H1 (cell line): Measurements from ENCODE around the gene MUC4. TPM values are rescaled to one million over a fixed set of nuclear protein-coding genes. Genes with fewer than 3 reads are reported as not detected.
A peak's percentile ranks its signal among the peaks of the same experiment; 100 is the strongest.

Source experiments
- CHD7 ChIP-seq: fragments of 300-600 bp; sonication (generic); IDR thresholded peaks from 2 replicates; pipeline ENCODE4 v1.7.1; 2012; ENCODE audit warnings: low read length, moderate library complexity, mild to moderate bottlenecking, inconsistent platforms; ENCODE audit not compliant: insufficient replicate concordance
- E2F6 ChIP-seq: IDR thresholded peaks from 2 replicates; pipeline ENCODE4 v1.6.1; 2012; ENCODE audit warnings: inconsistent platforms
- MAX ChIP-seq: IDR thresholded peaks from 2 replicates; pipeline ENCODE4 v1.6.1; 2012; ENCODE audit warnings: inconsistent platforms
- polyA plus RNA-seq, 7 experiments: library from polyadenylated mRNA; depleted of rRNA in 3 of 7; stranded (reverse) in 5 of 7; unstranded in 2 of 7; fragments of >200 nt in 5 of 7; fragments of 200-250 nt in 2 of 7; gene quantifications; 1 replicate in 5 of 7; 2 replicates in 1 of 7; 4 replicates in 1 of 7; pipeline versions ENCODE4 v1.2.1 to v1.2.3, GENCODE V29; 2011 to 2013; ENCODE audit warnings: missing spikeins in 2 of 7, mixed read lengths in 2 of 7
- total RNA-seq: library from RNA; stranded (reverse); fragmentation: NEBNext Ultra II Directional; extraction: Animal tissue kit (Norgen Biotek cat#: 25700); gene quantifications from 2 replicates; pipeline ENCODE4 v1.2.1, GENCODE V29; 2021

Gene MUC4
- total and polyA plus RNA-seq, 2 of the 8 experiments (the other 6 are each of a cell fraction or from before 2014, with no cell fraction given), result 0.89 to 2.0 TPM

GRCh38 chr3:195704433-195704999, 107.2 kb downstream of the MUC4 start (continued):
- no peak for TF ChIP-seq CHD7
- TF ChIP-seq E2F6, result peak; percentile 81
- peak; percentile 77 for TF ChIP-seq MAX
